ENCODE data around the gene HSPG2. TPM values are rescaled to one million over a fixed set of nuclear protein-coding genes. Genes with fewer than 3 reads are reported as not detected.

HSPG2 gene
- total and polyA plus RNA-seq, 9 of the 15 experiments (the other 6 are each of a cell fraction or from before 2014, with no cell fraction given), result 0.14 to 160 (median 15.7) TPM

- ATAC-seq, result no peak
Measured at GRCh38 chr1:21961799-21962198, 24.7 kb upstream of the HSPG2 start.

More at GRCh38 chr1:21961799-21962198, 24.7 kb upstream of the HSPG2 start:
- DNase-seq (ENCODE audit: extremely low read depth in 1 of 4, low spot score in 3 of 4) (no peak), FAIRE-seq (no peak)
- ChIA-PET POLR2A (interaction anchor here (0.9 to 1.1 kb wide), 2 partner anchors 11 to 179 kb away, joined by 3 read pairs; partner anchors contain the start of gene USP48), CTCF (ENCODE audit: low intra/inter-chr PET ratio) (no interaction called here)
- H3K4me2 ChIP-seq (ENCODE audit: insufficient read depth, low read length), result no peak overlapping the region
- no peaks in the 10 kb centered on the region for H3K36me3 ChIP-seq (ENCODE audit: control insufficient read depth, insufficient read depth, low read length)
- no peak overlapping the region for H3K4me3 ChIP-seq
- H3K9me3 ChIP-seq (replicated peaks; ENCODE audit: control insufficient read depth, insufficient read depth, low read depth, low read length), result no peaks in the 10 kb centered on the region
- H3K27ac ChIP-seq (ENCODE audit: extremely low read depth, low read depth, low read length), result no peak overlapping the region
- H4K20me1 ChIP-seq (replicated peaks; ENCODE audit: control insufficient read depth, insufficient read depth, low read length), result no peaks in the 10 kb centered on the region
- no peaks in the 10 kb centered on the region for H3K9me1 ChIP-seq (ENCODE audit: control insufficient read depth, insufficient read depth, low read length)
- no peak overlapping the region for H2AFZ ChIP-seq (ENCODE audit: low read depth, low read length)
- in situ Hi-C loops (cut with MboI), result no loop called here
- peaks cover 2 to 6% of the 10 kb centered on the region in 2 experiments; a peak in 2 of 5 replicates for H3K27me3 ChIP-seq (ENCODE audit: control insufficient read depth in 2 of 2, insufficient read depth in 2 of 2, low read length in 2 of 2)
- TF ChIP-seq, protein P1, sequence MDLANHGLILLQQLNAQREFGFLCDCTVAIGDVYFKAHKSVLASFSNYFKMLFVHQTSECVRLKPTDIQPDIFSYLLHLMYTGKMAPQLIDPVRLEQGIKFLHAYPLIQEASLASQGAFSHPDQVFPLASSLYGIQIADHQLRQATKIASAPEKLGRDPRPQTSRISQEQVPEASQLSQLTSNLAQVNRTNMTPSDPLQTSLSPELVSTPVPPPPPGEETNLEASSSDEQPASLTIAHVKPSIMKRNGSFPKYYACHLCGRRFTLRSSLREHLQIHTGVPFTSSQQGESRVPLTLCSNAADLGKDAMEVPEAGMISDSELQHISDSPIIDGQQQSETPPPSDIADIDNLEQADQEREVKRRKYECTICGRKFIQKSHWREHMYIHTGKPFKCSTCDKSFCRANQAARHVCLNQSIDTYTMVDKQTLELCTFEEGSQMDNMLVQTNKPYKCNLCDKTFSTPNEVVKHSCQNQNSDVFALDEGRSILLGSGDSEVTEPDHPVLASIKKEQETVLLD (IDR thresholded peaks at IDR 0.05), result no peak
- TF ChIP-seq FOXK1 (CRISPR knock-in tag; IDR thresholded peaks at IDR 0.05; ENCODE audit: borderline replicate concordance) (no peak), STAT5B (CRISPR knock-in tag; IDR thresholded peaks at IDR 0.05) (no peak), KLF6 (CRISPR knock-in tag; IDR thresholded peaks at IDR 0.05; ENCODE audit: borderline replicate concordance) (no peak), CREB3 (tag; conservative IDR thresholded peaks at IDR 0.05; ENCODE audit: low read depth) (no peak), SREBF2 (CRISPR knock-in tag; IDR thresholded peaks at IDR 0.05) (no peak), ASH1L (IDR thresholded peaks at IDR 0.05; ENCODE audit: borderline replicate concordance, low read depth, partially characterized antibody) (no peak), HDAC1 (IDR thresholded peaks at IDR 0.05) (no peak), BMI1 (IDR thresholded peaks at IDR 0.05; ENCODE audit: low read length) (no peak), PURB (CRISPR knock-in tag; IDR thresholded peaks at IDR 0.05; ENCODE audit: low read depth) (no peak)
- TF ChIP-seq, protein P2, sequence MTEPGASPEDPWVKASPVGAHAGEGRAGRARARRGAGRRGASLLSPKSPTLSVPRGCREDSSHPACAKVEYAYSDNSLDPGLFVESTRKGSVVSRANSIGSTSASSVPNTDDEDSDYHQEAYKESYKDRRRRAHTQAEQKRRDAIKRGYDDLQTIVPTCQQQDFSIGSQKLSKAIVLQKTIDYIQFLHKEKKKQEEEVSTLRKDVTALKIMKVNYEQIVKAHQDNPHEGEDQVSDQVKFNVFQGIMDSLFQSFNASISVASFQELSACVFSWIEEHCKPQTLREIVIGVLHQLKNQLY (CRISPR knock-in tag; conservative IDR thresholded peaks at IDR 0.05), result no peak
- H3K79me2 ChIP-seq (ENCODE audit: control insufficient read depth, insufficient read depth, low read length), result no peaks in the 10 kb centered on the region
- intact Hi-C loops (cut with micrococcal nuclease), result loop anchor here (5.0 to 10.0 kb wide), 3 partner anchors 63 to 447 kb away; no protein-coding TSS in a partner anchor
- 58% methylated on average over 2 of the region's 2 CpGs for WGBS (ENCODE audit: insufficient coverage, low coverage, missing lambda C conversion rate)
- no TSS peak for BruUV-seq (replicated peaks)
- H3K9ac ChIP-seq (ENCODE audit: insufficient read depth in 1 of 2, low read depth in 2 of 2, low read length in 2 of 2), result peak overlapping the region in 1 of 2 experiments; percentile 84; a peak in 2 of 4 replicates
- peaks cover 10 to 15% of the 10 kb centered on the region in 2 experiments for H3K4me1 ChIP-seq (replicated peaks in 1 of 2; ENCODE audit: control insufficient read depth in 2 of 2, insufficient read depth in 2 of 2, low read length in 2 of 2)
